Bronchial epithelial cell (primary cell): ENCODE measurements around the gene RAPGEF4. TPM values are rescaled to one million over a fixed set of nuclear protein-coding genes. Genes with fewer than 3 reads are reported as not detected.

Experiments
- DNase-seq: peaks from one replicate; pipeline ENCODE4 v3.0.0-alpha.2; 2010; ENCODE audit warnings: low read depth
- FAIRE-seq: peaks from 2 replicates; lab custom pipeline; 2011; peaks lifted over from hg19 to GRCh38; lab: Jason Lieb, UNC
- H3K27me3 ChIP-seq: 2 replicates; pipeline ENCODE4 v1.5.1; 2011; ENCODE audit warnings: low read length; ENCODE audit not compliant: control insufficient read depth, insufficient read depth
- H3K36me3 ChIP-seq: 2 replicates; pipeline ENCODE4 v1.5.1; 2011; ENCODE audit warnings: low read length; ENCODE audit not compliant: control insufficient read depth, insufficient read depth
- H3K4me3 ChIP-seq: 2 replicates; pipeline ENCODE4 v1.5.1; 2011; ENCODE audit warnings: mild to moderate bottlenecking, low read depth, low read length, control low read depth
- CTCF ChIP-seq: IDR thresholded peaks from 2 replicates; pipeline ENCODE4 v1.5.1; 2011; ENCODE audit warnings: mild to moderate bottlenecking, moderate library complexity, low read length, control low read depth, inconsistent platforms; ENCODE audit not compliant: insufficient read depth, severe bottlenecking
- total RNA-seq: library from RNA; depleted of rRNA; stranded (reverse); fragments of >200 nt; gene quantifications from 2 replicates; pipeline ENCODE4 v1.2.1, GENCODE V29; 2014

Gene RAPGEF4
- total RNA-seq, 1 donor from 2014 or later, result 0.26 TPM

GRCh38 chr2:172865422-172865821, 129.8 kb downstream of the RAPGEF4 start:
- TF ChIP-seq CTCF, result peak; percentile 48
- FAIRE-seq (no peak), DNase-seq (peak; percentile 59)
- H3K36me3 ChIP-seq, result no peaks in the 10 kb centered on the region
- H3K27me3 ChIP-seq, result no peaks in the 10 kb centered on the region
- H3K4me3 ChIP-seq, result no peak overlapping the region

DNA sequence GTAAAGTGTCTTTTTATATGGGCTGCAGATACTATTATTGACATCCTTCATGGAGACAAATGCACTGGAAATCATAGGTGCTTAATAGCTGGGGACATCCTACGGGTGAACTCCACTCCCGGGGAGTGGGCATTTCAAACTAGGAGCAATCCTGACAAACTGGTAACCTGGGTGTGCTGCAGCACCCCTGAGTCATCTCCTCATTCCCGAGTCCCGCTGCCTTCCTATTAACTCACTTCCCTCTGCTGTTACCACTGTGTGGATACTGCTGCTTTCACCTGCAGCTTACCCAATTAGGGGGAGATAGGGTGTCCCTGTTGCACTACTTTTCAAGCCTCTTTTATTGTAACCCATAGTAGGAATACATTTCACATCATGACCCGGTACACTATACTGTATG, 134.2 kb downstream of the RAPGEF4 start:
- no peak for TF ChIP-seq CTCF
- DNase-seq (peak; percentile 58), FAIRE-seq (no peak)
- H3K36me3 ChIP-seq, result no peaks in the 10 kb centered on the region
- H3K4me3 ChIP-seq, result no peak overlapping the region
- no peaks in the 10 kb centered on the region for H3K27me3 ChIP-seq

DNA sequence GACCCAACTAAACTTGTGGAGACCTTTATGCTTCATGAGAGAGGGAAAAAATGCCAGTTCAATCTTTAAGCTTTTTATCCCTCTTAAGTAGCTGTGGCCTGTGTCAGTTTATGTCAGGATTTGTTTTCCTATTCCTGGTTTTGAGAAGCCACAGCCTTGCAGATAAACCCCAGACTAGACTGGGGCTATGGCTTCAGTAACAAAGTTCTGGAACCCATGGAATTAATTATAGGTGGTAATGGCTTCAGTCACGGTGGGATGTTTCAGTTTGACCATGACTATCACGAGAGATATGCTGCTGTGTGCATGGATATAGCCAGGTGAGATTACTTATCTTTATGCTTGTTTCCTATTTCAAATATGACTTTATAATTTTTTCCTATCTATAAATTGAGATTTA, 134.8 kb downstream of the RAPGEF4 start:
- Histone ChIP-seq H3K36me3 (no peaks in the 10 kb centered on the region), H3K27me3 (no peaks in the 10 kb centered on the region), H3K4me3 (no peak overlapping the region)
- FAIRE-seq, result no peak
- TF ChIP-seq CTCF, result no peak
- DNase-seq, result no peak

DNA sequence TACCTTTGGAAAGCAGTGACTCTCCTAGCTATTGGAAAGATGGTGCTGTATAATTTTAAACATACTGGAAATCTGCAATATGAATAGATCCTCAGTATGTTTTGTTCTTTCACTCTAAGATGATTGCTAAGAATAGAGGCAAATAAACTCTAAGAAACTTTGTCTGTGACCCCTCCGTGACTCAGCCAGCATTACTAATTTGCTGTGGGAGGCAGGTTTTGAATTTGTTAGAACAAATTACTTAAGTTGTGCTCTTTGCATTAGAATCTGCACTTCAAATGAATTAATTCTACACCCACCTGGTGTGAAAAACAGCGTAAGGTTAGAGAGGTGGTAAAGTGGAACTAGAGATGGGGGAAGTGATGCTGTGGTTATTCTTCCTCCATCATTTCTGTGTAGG, 142.2 kb downstream of the RAPGEF4 start:
- TF ChIP-seq CTCF, result no peak
- Histone ChIP-seq H3K27me3 (peaks cover 1% of the 10 kb centered on the region), H3K36me3 (no peaks in the 10 kb centered on the region), H3K4me3 (no peak overlapping the region)
- FAIRE-seq (no peak), DNase-seq (peak; percentile 28)

DNA sequence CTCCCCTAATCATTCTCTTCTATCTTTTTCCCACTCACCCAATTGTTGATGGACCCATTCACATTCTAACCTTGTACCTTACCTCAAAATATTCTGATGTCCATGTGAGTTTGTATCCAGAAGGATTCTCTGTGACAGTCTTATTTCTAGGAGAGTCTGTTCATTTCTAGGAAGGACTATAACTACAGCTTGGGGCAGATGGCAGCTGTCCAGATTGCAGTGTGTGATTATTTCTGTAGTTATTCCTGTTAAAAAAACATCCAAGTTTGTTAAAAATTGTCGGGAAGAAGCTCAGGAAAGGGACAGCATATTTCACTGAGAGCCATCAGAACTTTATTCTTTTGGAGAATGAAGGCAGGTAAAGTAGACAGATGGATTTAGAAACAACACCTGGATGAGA, 142.6 kb downstream of the RAPGEF4 start:
- DNase-seq (no peak), FAIRE-seq (no peak)
- no peaks in the 10 kb centered on the region for H3K36me3 ChIP-seq
- no peak for TF ChIP-seq CTCF
- no peak overlapping the region for H3K4me3 ChIP-seq
- peaks cover 1% of the 10 kb centered on the region for H3K27me3 ChIP-seq

DNA sequence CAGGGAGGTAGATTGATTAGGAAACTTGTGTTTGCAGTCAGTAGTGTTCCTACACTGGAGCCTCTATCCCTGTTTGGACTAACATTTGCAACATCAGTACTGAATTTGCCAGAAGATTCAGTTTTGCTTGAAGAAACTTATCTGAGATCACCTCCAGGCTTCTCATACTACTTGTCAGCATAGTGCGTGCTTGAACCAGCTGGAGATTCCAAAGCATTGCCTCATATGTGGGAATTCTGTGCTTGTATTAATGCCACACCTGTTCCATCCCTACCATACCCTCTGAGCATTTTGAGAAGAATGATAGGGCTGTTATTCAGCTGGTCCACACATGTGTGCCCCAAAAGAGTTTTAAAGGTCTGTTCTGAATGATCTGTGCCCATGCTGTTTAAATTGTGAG, 148.7 kb downstream of the RAPGEF4 start:
- FAIRE-seq (no peak), DNase-seq (peak; percentile 68)
- no peaks in the 10 kb centered on the region for H3K36me3 ChIP-seq
- TF ChIP-seq CTCF, result no peak
- no peaks in the 10 kb centered on the region for H3K27me3 ChIP-seq
- H3K4me3 ChIP-seq, result no peak overlapping the region
